Activated CD8-positive, alpha-beta T cell treated with anti-CD3 and anti-CD28 coated beads for 36 hours (primary cell): ENCODE measurements around the gene WTAP. TPM values are rescaled to one million over a fixed set of nuclear protein-coding genes. Genes with fewer than 3 reads are reported as not detected.
"Not testable (repeated sequence)": the region's sequence is repeated elsewhere in the genome, so short reads cannot be mapped to it uniquely, and the experiment has no call there.

Experiments used
- ATAC-seq: fragments of 200-7000 bp; cut with Tn5 transposase; one replicate; pipeline ENCODE4 v1.10.0; 2021; ENCODE audit warnings: mild to moderate bottlenecking, moderate library complexity
- CTCF ChIA-PET: fragments of 350-600 bp; sonication (Branson Sonifier 250); formaldehyde crosslinking; loops from one replicate; lab custom pipeline; 2021; ENCODE audit warnings: antibody characterized with exemption; lab: Charles Lee
- POLR2A ChIA-PET: fragments of 350-600 bp; sonication (Branson Sonifier 250); formaldehyde crosslinking; loops from one replicate; lab custom pipeline; 2021; ENCODE audit warnings: antibody characterized with exemption; lab: Charles Lee
- DNase-seq: peaks from one replicate; pipeline ENCODE4 v3.0.0-alpha.2; 2020
- H3K27ac Mint-ChIP-seq: one replicate; pipeline ENCODE4 v1.8.0; 2021; ENCODE audit warnings: mild to moderate bottlenecking, mixed read lengths
- H3K27me3 Mint-ChIP-seq: one replicate; pipeline ENCODE4 v1.8.0; 2021; ENCODE audit warnings: mixed read lengths
- H3K36me3 Mint-ChIP-seq: one replicate; pipeline ENCODE4 v1.8.0; 2021; ENCODE audit warnings: low read depth, mixed read lengths
- H3K4me1 Mint-ChIP-seq: one replicate; pipeline ENCODE4 v1.8.0; 2021; ENCODE audit warnings: low read depth, mixed read lengths
- H3K4me3 Mint-ChIP-seq: one replicate; pipeline ENCODE4 v1.8.0; 2021; ENCODE audit warnings: mild to moderate bottlenecking, moderate library complexity, mixed read lengths
- H3K9me3 Mint-ChIP-seq: one replicate; pipeline ENCODE4 v1.8.0; 2021; ENCODE audit warnings: mixed read lengths
- CTCF ChIP-seq: fragments of 200-600 bp; IDR thresholded peaks from one replicate; pipeline ENCODE4 v1.8.0; 2022; ENCODE audit warnings: antibody characterized with exemption, mild to moderate bottlenecking
- intact Hi-C: fragments of 100-400 bp; cut with micrococcal nuclease; formaldehyde crosslinking; loops from one replicate; pipeline ENCODE4 v1.10.0; 2022
- total RNA-seq, 2 experiments: library from RNA; stranded (reverse); gene quantifications; one replicate each; pipeline ENCODE4 v1.2.3, GENCODE V29; 2021

Gene WTAP
- total RNA-seq, 2 experiments from 2014 or later = 79.9 to 80.6 TPM

- H3K9me3 Mint-ChIP-seq = no peaks in the 10 kb centered on the region
- H3K27ac Mint-ChIP-seq = peak overlapping the region; percentile 89
- intact Hi-C loops = loop anchor here (5.0 to 10.0 kb wide), 2 partner anchors 34 to 246 kb away; partner anchors contain the start of gene ACAT2
- TF ChIP-seq CTCF = no peak
- POLR2A ChIA-PET = interaction anchor here (0.7 to 3.3 kb wide), 10 partner anchors 10 to 254 kb away, joined by 3 to 28 read pairs (median 4); partner anchors contain the start of genes MRPL18, SOD2 and TCP1
- peaks cover 41% of the 10 kb centered on the region for H3K36me3 Mint-ChIP-seq
- H3K4me3 Mint-ChIP-seq = peak overlapping the region; percentile 85
- peak; percentile 28 for DNase-seq
- no peaks in the 10 kb centered on the region for H3K27me3 Mint-ChIP-seq
- peaks cover 46% of the 10 kb centered on the region for H3K4me1 Mint-ChIP-seq
- ATAC-seq = no peak
- CTCF ChIA-PET = interaction anchor here (0.8 to 1.5 kb wide), 4 partner anchors 8 to 37 kb away, joined by 3 to 8 read pairs (median 5); no protein-coding TSS in a partner anchor
Measured at GRCh38 chr6:159728531-159728964, 1.2 kb downstream of the WTAP start.

- Mint-ChIP-seq H3K4me3 (peak overlapping the region; percentile 85), H3K27ac (peak overlapping the region; percentile 89), H3K36me3 (peaks cover 40% of the 10 kb centered on the region), H3K4me1 (peaks cover 49% of the 10 kb centered on the region), H3K9me3 (no peaks in the 10 kb centered on the region), H3K27me3 (no peaks in the 10 kb centered on the region)
- ATAC-seq = no peak
- ChIA-PET POLR2A (interaction anchor here (1.0 to 3.3 kb wide), 6 partner anchors 11 to 60 kb away, joined by 4 to 28 read pairs (median 4); partner anchors contain the start of genes MRPL18, SOD2 and TCP1), CTCF (interaction anchor here (0.9 to 1.5 kb wide), 4 partner anchors 8 to 38 kb away, joined by 3 to 8 read pairs (median 4); no protein-coding TSS in a partner anchor)
- intact Hi-C loops = loop anchor here (5.0 to 10.0 kb wide), 2 partner anchors 33 to 245 kb away; partner anchors contain the start of gene ACAT2
- no peak for TF ChIP-seq CTCF
- no peak for DNase-seq
Measured at GRCh38 chr6:159729598-159730331, 2.5 kb downstream of the WTAP start.

GRCh38 chr6:159730332-159730676 lies 3.0 kb downstream of the WTAP start:
- Mint-ChIP-seq H3K9me3 (no peaks in the 10 kb centered on the region), H3K36me3 (peaks cover 40% of the 10 kb centered on the region), H3K4me1 (peaks cover 44% of the 10 kb centered on the region), H3K4me3 (peak overlapping the region; percentile 85), H3K27ac (peak overlapping the region; percentile 57), H3K27me3 (no peaks in the 10 kb centered on the region)
- POLR2A ChIA-PET = interaction anchor here (2.2 to 3.3 kb wide), 2 partner anchors 37 to 59 kb away, joined by 20 to 28 read pairs; partner anchors contain the start of genes MRPL18, SOD2 and TCP1
- intact Hi-C loops = no loop called here
- ATAC-seq = no peak
- no peak for DNase-seq
- CTCF ChIA-PET = interaction anchor here (0.9 to 1.5 kb wide), 2 partner anchors 9 to 39 kb away, joined by 3 to 5 read pairs; no protein-coding TSS in a partner anchor
- TF ChIP-seq CTCF = no peak

- intact Hi-C loops, H3K9me3 Mint-ChIP-seq, DNase-seq, H3K4me3 Mint-ChIP-seq, H3K27me3 Mint-ChIP-seq, ATAC-seq: not testable (repeated sequence)
- H3K4me1 Mint-ChIP-seq = peaks cover 47% of the 10 kb centered on the region
- CTCF ChIA-PET = interaction anchor here (0.8 to 2.0 kb wide), 3 partner anchors 10 to 15 kb away, joined by 3 to 9 read pairs (median 7); no protein-coding TSS in a partner anchor
- peak overlapping the region; percentile 55 for H3K27ac Mint-ChIP-seq
- POLR2A ChIA-PET = interaction anchor here (1.0 to 4.3 kb wide), 8 partner anchors 14 to 57 kb away, joined by 3 to 20 read pairs (median 6); partner anchors contain the start of genes ACAT2, MRPL18 and TCP1
- peaks cover 35% of the 10 kb centered on the region for H3K36me3 Mint-ChIP-seq
Measured at GRCh38 chr6:159732550-159732949, 5.2 kb downstream of the WTAP start.

- peak overlapping the region; percentile 20 for H3K27ac Mint-ChIP-seq
- ATAC-seq, DNase-seq, intact Hi-C loops, H3K9me3 Mint-ChIP-seq, H3K4me3 Mint-ChIP-seq, H3K27me3 Mint-ChIP-seq: not testable (repeated sequence)
- ChIA-PET POLR2A (interaction anchor here (0.6 to 4.3 kb wide), 8 partner anchors 12 to 56 kb away, joined by 3 to 20 read pairs (median 6); partner anchors contain the start of genes ACAT2, MRPL18 and TCP1), CTCF (interaction anchor here (1.7 to 2.0 kb wide), 2 partner anchors 13 to 14 kb away, joined by 7 to 9 read pairs; no protein-coding TSS in a partner anchor)
- peaks cover 30% of the 10 kb centered on the region for H3K36me3 Mint-ChIP-seq
- H3K4me1 Mint-ChIP-seq = peaks cover 55% of the 10 kb centered on the region
Measured at GRCh38 chr6:159733395-159733794, 6.1 kb downstream of the WTAP start.
